SK-N-MC (cell line): ENCODE data around the gene BEAN1.

Experiments
- EZH2 ChIP-seq: fragments of 200-600 bp; sonication (generic); IDR thresholded peaks from one replicate; pipeline ENCODE4 v1.6.1; 2017; ENCODE audit warnings: antibody characterized with exemption
- FOXP2 ChIP-seq: optimal IDR thresholded peaks from 2 replicates; pipeline ENCODE3; 2011; ENCODE audit warnings: mild to moderate bottlenecking, moderate library complexity; ENCODE audit not compliant: insufficient read depth; ENCODE audit errors: extremely low read length, control extremely low read depth
- POLR2AphosphoS5 ChIP-seq: IDR thresholded peaks from 2 replicates; pipeline ENCODE4 v1.6.1; 2012; ENCODE audit warnings: mild to moderate bottlenecking, low read depth, low read length, borderline replicate concordance

GRCh38 chr16:66471716-66472393, 44.8 kb downstream of the BEAN1 start:
- TF ChIP-seq POLR2AphosphoS5: no peak
- TF ChIP-seq EZH2: no peak
- TF ChIP-seq FOXP2: no peak
